Endothelial cell of umbilical vein (primary cell): Measurements from ENCODE around the gene PRKX. TPM values are rescaled to one million over a fixed set of nuclear protein-coding genes. Genes with fewer than 3 reads are reported as not detected.

ENCODE experiments used
- BruUV-seq: library from RNA; stranded (reverse); fragments of 400-500 nt; replicated peaks from 2 replicates; lab custom pipeline; 2021; lab: Mats Ljungman, UMichigan
- CTCF ChIA-PET: fragments of 300-600, 350-600 bp; sonication (Branson Sonifier 250); formaldehyde crosslinking; loops from one replicate; lab custom pipeline; 2021; ENCODE audit warnings: antibody characterized with exemption, inconsistent platforms; lab: Charles Lee
- POLR2A ChIA-PET: fragments of 300-600, 350-600 bp; sonication (Branson Sonifier 250); formaldehyde crosslinking; loops from one replicate; lab custom pipeline; 2021; ENCODE audit warnings: antibody characterized with exemption, inconsistent platforms; lab: Charles Lee
- DNase-seq: peaks from one replicate; pipeline ENCODE4 v3.0.0-alpha.2; 2011; ENCODE audit warnings: low read depth, low spot score
- FAIRE-seq: peaks from 2 replicates; lab custom pipeline; 2011; peaks lifted over from hg19 to GRCh38; lab: Jason Lieb, UNC
- H2AFZ ChIP-seq: 2 replicates; pipeline ENCODE4 v1.6.0; 2012; ENCODE audit warnings: low read depth, low read length, control low read depth, inconsistent platforms
- H3K27ac ChIP-seq: 2 replicates; pipeline ENCODE4 v1.5.1; 2011; ENCODE audit warnings: low read depth, mild to moderate bottlenecking, control low read depth, low read length, moderate library complexity; ENCODE audit not compliant: insufficient read depth
- H3K27me3 ChIP-seq, 2 experiments: 2 replicates each; pipeline versions ENCODE4 v1.6.0 to v1.6.1; 2011; ENCODE audit warnings: low read length in 2 of 2, mixed read lengths in 1 of 2; ENCODE audit not compliant: control insufficient read depth in 2 of 2, insufficient read depth in 2 of 2
- H3K36me3 ChIP-seq, 2 experiments: 2 replicates in 1 of 2; 3 replicates in 1 of 2; pipeline ENCODE4 v1.5.1; 2011; ENCODE audit warnings: low read length in 2 of 2, mild to moderate bottlenecking in 1 of 2, moderate library complexity in 1 of 2; ENCODE audit not compliant: control insufficient read depth in 2 of 2, insufficient read depth in 2 of 2; ENCODE audit errors: extremely low read depth in 1 of 2
- H3K4me1 ChIP-seq: 3 replicates; pipeline ENCODE4 v1.5.1; 2011; ENCODE audit warnings: mild to moderate bottlenecking, low read length; ENCODE audit not compliant: control insufficient read depth, insufficient read depth; ENCODE audit errors: extremely low read depth
- H3K4me2 ChIP-seq: 2 replicates; pipeline ENCODE4 v1.6.1; 2011; ENCODE audit warnings: low read length, control low read depth, mixed read lengths; ENCODE audit not compliant: insufficient read depth
- H3K4me3 ChIP-seq, 3 experiments: fragments of 200-600 bp in 1 of 3; sonication (generic), shearing (Covaris generic) in 1 of 3; replicated peaks in 1 of 3; 2 replicates each; pipeline ENCODE4 v1.5.1; 2011 to 2016; ENCODE audit warnings: control low read depth in 3 of 3, low read length in 3 of 3, mild to moderate bottlenecking in 2 of 3, inconsistent platforms in 1 of 3, low read depth in 1 of 3, moderate library complexity in 1 of 3; ENCODE audit not compliant: insufficient read depth in 1 of 3
- H3K79me2 ChIP-seq: 2 replicates; pipeline ENCODE4 v1.6.0; 2012; ENCODE audit warnings: low read length, inconsistent platforms; ENCODE audit not compliant: control insufficient read depth, insufficient read depth
- H3K9ac ChIP-seq: replicated peaks from 2 replicates; pipeline ENCODE3; 2011; ENCODE audit warnings: low read length, control low read depth; ENCODE audit not compliant: insufficient read depth; ENCODE audit errors: extremely low read depth
- H3K9me1 ChIP-seq: replicated peaks from 3 replicates; pipeline ENCODE4 v1.6.0; 2011; ENCODE audit warnings: mild to moderate bottlenecking, low read length; ENCODE audit not compliant: control insufficient read depth, insufficient read depth; ENCODE audit errors: extremely low read depth
- H3K9me3 ChIP-seq: replicated peaks from 2 replicates; pipeline ENCODE4 v1.5.1; 2012; ENCODE audit warnings: low read length, inconsistent platforms; ENCODE audit not compliant: control insufficient read depth, insufficient read depth
- H4K20me1 ChIP-seq: replicated peaks from 2 replicates; pipeline ENCODE3; 2011; ENCODE audit warnings: mild to moderate bottlenecking, low read length; ENCODE audit not compliant: control insufficient read depth, insufficient read depth; ENCODE audit errors: extremely low read depth
- EZH2 ChIP-seq: IDR thresholded peaks from 2 replicates; pipeline ENCODE4 v1.6.1; 2012; ENCODE audit warnings: borderline replicate concordance, low read depth, mild to moderate bottlenecking, moderate library complexity, low read length, inconsistent platforms; ENCODE audit not compliant: severe bottlenecking
- FOS ChIP-seq: IDR thresholded peaks from 2 replicates; pipeline ENCODE4 v1.6.1; 2011; ENCODE audit warnings: mild to moderate bottlenecking, low read length, moderate library complexity, borderline replicate concordance; ENCODE audit not compliant: insufficient read depth
- GATA2 ChIP-seq: IDR thresholded peaks from 2 replicates; pipeline ENCODE4 v1.7.0; 2011; ENCODE audit warnings: low read depth, mild to moderate bottlenecking, moderate library complexity, mixed read lengths, low read length; ENCODE audit not compliant: insufficient read length, insufficient read depth
- JUN ChIP-seq: IDR thresholded peaks from 2 replicates; pipeline ENCODE4 v1.6.1; 2011; ENCODE audit warnings: borderline replicate concordance, low read depth; ENCODE audit not compliant: insufficient read length, insufficient read depth
- MYC ChIP-seq: IDR thresholded peaks from one replicate; pipeline ENCODE4 v1.6.1; 2011; ENCODE audit warnings: mild to moderate bottlenecking, low read depth, low read length
- POLR2A ChIP-seq: IDR thresholded peaks from 2 replicates; pipeline ENCODE4 v1.6.1; 2012; ENCODE audit warnings: low read depth, mild to moderate bottlenecking, control low read depth, low read length
- POLR2AphosphoS5 ChIP-seq: IDR thresholded peaks from 2 replicates; pipeline ENCODE4 v1.6.1; 2012; ENCODE audit warnings: low read depth, mild to moderate bottlenecking, control low read depth, low read length, moderate library complexity; ENCODE audit not compliant: insufficient read depth
- dilution Hi-C: fragments of 300-500 bp; cut with MboI; formaldehyde crosslinking; loops from one replicate; pipeline ENCODE4 v1.15.0; 2019; ENCODE audit warnings: low sequenced_read_pairs; ENCODE audit not compliant: extremely low pct_ligation_motif_present
- intact Hi-C: fragments of 100-400 bp; cut with micrococcal nuclease; formaldehyde crosslinking; loops from one replicate; pipeline ENCODE4 v1.10.0; 2022
- polyA plus RNA-seq, 4 experiments: library from polyadenylated mRNA; depleted of rRNA in 3 of 4; stranded (reverse) in 3 of 4; unstranded in 1 of 4; fragments of >200 nt; gene quantifications; 2 replicates each; pipeline versions ENCODE4 v1.2.1 to v1.2.3, GENCODE V29; 2011 to 2012; ENCODE audit warnings: missing spikeins in 1 of 4
- total RNA-seq: library from RNA; stranded (reverse); gene quantifications from 2 replicates; pipeline ENCODE4 v1.2.3, GENCODE V29; 2021
- TF ChIP-seq, protein P1 (sequence below): IDR thresholded peaks from 2 replicates; pipeline ENCODE4 v1.6.1; 2011; ENCODE audit not compliant: insufficient read depth, insufficient read length
- TF ChIP-seq, protein P2 (sequence below), 2 donors: IDR thresholded peaks; 1 replicate in 1 of 2; 2 replicates in 1 of 2; pipeline ENCODE4 v1.5.1; 2011; ENCODE audit warnings: low read length in 2 of 2, mild to moderate bottlenecking in 2 of 2, moderate library complexity in 2 of 2, control low read depth in 1 of 2, inconsistent platforms in 1 of 2, low read depth in 1 of 2; ENCODE audit not compliant: insufficient read depth in 1 of 2; ENCODE audit errors: extremely low read depth in 1 of 2

Gene PRKX
- total and polyA plus RNA-seq, 2 donors (not counting 3 experiments of a cell fraction or from before 2014, with no cell fraction given) = 11.2 to 27.5 TPM

DNA sequence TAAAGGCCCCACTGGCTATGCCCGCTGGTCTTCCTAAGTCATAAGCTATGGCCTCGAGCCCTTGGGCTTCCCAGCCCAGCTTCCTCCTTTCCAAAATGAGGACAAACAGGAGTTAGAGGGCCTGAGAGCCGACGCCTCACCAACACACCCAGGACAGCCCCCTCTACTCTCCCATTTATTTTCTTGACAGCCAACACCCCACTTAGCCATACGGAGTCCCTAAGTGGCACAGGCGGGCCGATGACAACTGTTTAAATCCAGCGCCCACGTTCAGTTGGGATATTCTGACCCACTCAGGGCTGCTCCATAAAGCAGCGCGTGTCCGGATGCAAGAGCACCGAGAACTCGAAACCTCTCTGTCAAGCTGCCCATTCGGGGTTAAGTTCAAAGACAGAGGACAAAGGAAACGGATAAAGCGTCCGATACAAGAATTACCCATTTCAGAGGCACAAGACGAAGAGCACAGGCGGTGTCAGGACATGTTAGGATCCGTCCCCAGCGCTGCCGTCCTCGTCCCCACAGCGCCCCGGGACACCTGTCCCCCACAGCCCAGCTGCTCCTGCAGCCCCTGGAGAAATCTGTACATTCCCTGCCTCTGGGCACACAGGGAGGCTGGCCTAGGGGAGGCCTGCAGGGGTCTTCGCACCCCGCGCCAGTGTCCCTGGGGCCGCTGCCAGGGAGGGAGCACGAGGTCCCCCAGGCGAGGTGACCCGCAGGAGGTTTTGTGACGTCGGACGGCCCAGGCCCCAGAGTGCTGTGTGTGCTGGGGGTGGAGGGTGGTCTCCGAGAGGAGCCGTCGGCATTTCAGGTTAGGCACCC lies 1.2 kb downstream of the PRKX start:
- H3K4me1 ChIP-seq = no peaks in the 10 kb centered on the region
- no peaks in the 10 kb centered on the region for H4K20me1 ChIP-seq
- H3K36me3 ChIP-seq = no peaks in the 10 kb centered on the region
- TF ChIP-seq, protein P1, sequence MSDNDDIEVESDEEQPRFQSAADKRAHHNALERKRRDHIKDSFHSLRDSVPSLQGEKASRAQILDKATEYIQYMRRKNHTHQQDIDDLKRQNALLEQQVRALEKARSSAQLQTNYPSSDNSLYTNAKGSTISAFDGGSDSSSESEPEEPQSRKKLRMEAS = no peak
- no peak for TF ChIP-seq JUN
- no peak for TF ChIP-seq EZH2
- TF ChIP-seq GATA2 = no peak
- no peak for TF ChIP-seq MYC
- no peak for TF ChIP-seq POLR2A
- no peak for TF ChIP-seq FOS
- no peak for TF ChIP-seq POLR2AphosphoS5
- TF ChIP-seq, protein P2, sequence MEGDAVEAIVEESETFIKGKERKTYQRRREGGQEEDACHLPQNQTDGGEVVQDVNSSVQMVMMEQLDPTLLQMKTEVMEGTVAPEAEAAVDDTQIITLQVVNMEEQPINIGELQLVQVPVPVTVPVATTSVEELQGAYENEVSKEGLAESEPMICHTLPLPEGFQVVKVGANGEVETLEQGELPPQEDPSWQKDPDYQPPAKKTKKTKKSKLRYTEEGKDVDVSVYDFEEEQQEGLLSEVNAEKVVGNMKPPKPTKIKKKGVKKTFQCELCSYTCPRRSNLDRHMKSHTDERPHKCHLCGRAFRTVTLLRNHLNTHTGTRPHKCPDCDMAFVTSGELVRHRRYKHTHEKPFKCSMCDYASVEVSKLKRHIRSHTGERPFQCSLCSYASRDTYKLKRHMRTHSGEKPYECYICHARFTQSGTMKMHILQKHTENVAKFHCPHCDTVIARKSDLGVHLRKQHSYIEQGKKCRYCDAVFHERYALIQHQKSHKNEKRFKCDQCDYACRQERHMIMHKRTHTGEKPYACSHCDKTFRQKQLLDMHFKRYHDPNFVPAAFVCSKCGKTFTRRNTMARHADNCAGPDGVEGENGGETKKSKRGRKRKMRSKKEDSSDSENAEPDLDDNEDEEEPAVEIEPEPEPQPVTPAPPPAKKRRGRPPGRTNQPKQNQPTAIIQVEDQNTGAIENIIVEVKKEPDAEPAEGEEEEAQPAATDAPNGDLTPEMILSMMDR (IDR thresholded peaks at IDR 0.05; ENCODE audit: extremely low read depth in 1 of 2, insufficient read depth in 1 of 2, low read depth in 1 of 2, low read length in 2 of 2) = no peak
- H2AFZ ChIP-seq = peak overlapping the region; percentile 54
- dilution Hi-C loops (no loop called here), intact Hi-C loops (loop anchor here (1.0 to 10.0 kb wide), 2 partner anchors 12 to 57 kb away; no protein-coding TSS in a partner anchor)
- no peaks in the 10 kb centered on the region for H3K27me3 ChIP-seq
- CTCF ChIA-PET = no interaction called here
- BruUV-seq = TSS peak; percentile 22
- H3K9me3 ChIP-seq = no peaks in the 10 kb centered on the region
- no peaks in the 10 kb centered on the region for H3K9me1 ChIP-seq
- H3K4me2 ChIP-seq = peak overlapping the region; percentile 67
- POLR2A ChIA-PET = interaction anchor here (0.7 kb wide), 1 partner anchor 105 kb away, joined by 3 read pairs; no protein-coding TSS in a partner anchor
- peak; percentile 35 for DNase-seq
- H3K9ac ChIP-seq = peak overlapping the region; percentile 20
- peak overlapping the region; percentile 49 to 81 (median 56) for H3K4me3 ChIP-seq
- H3K79me2 ChIP-seq = peaks cover 36% of the 10 kb centered on the region
- peak; percentile 83 for FAIRE-seq
- H3K27ac ChIP-seq = no peak overlapping the region
